ENCODE measurements around the gene CWC27. TPM values are rescaled to one million over a fixed set of nuclear protein-coding genes. Genes with fewer than 3 reads are reported as not detected.

The CWC27 gene
- polyA plus RNA-seq, 4 donors = 7.0 to 21.3 (median 14.8) TPM

GRCh38 chr5:64942460-64942859 lies 173.7 kb downstream of the CWC27 start:
- no peaks in the 10 kb centered on the region for H3K4me1 ChIP-seq (ENCODE audit: control insufficient read depth in 3 of 3, insufficient read depth in 2 of 3, low read depth in 1 of 3, low read length in 2 of 3)
- H3K27ac ChIP-seq (ENCODE audit: low read depth in 1 of 3, low read length in 2 of 3) = no peak overlapping the region
- no peaks in the 10 kb centered on the region for H3K27me3 ChIP-seq (ENCODE audit: control insufficient read depth in 3 of 3, insufficient read depth in 3 of 3, low read length in 3 of 3)
- 69 to 84% (median 73%) methylated on average over 4 of the region's 4 CpGs for WGBS, 3 donors
- FAIRE-seq = no peak
- DNase-seq = no peak
- no peaks in the 10 kb centered on the region for H3K9me3 ChIP-seq (ENCODE audit: control insufficient read depth in 2 of 2, insufficient read depth in 1 of 2, low read depth in 1 of 2, low read length in 1 of 2)
- no peak overlapping the region for H3K4me3 ChIP-seq (ENCODE audit: low read depth in 1 of 3, low read length in 3 of 3)
- H3K36me3 ChIP-seq (ENCODE audit: control insufficient read depth in 3 of 3, insufficient read depth in 2 of 3, low read depth in 1 of 3, low read length in 3 of 3) = no peaks in the 10 kb centered on the region

- Histone ChIP-seq H3K27ac (ENCODE audit: low read depth in 1 of 3, low read length in 2 of 3) (no peak overlapping the region), H3K4me3 (ENCODE audit: low read depth in 1 of 3, low read length in 3 of 3) (no peak overlapping the region), H3K4me1 (ENCODE audit: control insufficient read depth in 3 of 3, insufficient read depth in 2 of 3, low read depth in 1 of 3, low read length in 2 of 3) (no peaks in the 10 kb centered on the region), H3K9me3 (ENCODE audit: control insufficient read depth in 2 of 2, insufficient read depth in 1 of 2, low read depth in 1 of 2, low read length in 1 of 2) (no peaks in the 10 kb centered on the region), H3K27me3 (ENCODE audit: control insufficient read depth in 3 of 3, insufficient read depth in 3 of 3, low read length in 3 of 3) (no peaks in the 10 kb centered on the region), H3K36me3 (ENCODE audit: control insufficient read depth in 3 of 3, insufficient read depth in 2 of 3, low read depth in 1 of 3, low read length in 3 of 3) (no peaks in the 10 kb centered on the region)
- DNase-seq (no peak), FAIRE-seq (no peak)
Measured at GRCh38 chr5:64944868-64945267, 176.1 kb downstream of the CWC27 start.

GRCh38 chr5:64947031-64947430 lies 178.3 kb downstream of the CWC27 start:
- DNase-seq = peak in 1 of 2 donors; percentile 7
- no peaks in the 10 kb centered on the region for H3K4me1 ChIP-seq (ENCODE audit: control insufficient read depth in 3 of 3, insufficient read depth in 2 of 3, low read depth in 1 of 3, low read length in 2 of 3)
- no peak for FAIRE-seq

GRCh38 chr5:64947801-64948200 lies 179.1 kb downstream of the CWC27 start:
- Histone ChIP-seq H3K27me3 (ENCODE audit: control insufficient read depth in 3 of 3, insufficient read depth in 3 of 3, low read length in 3 of 3) (no peaks in the 10 kb centered on the region), H3K4me3 (ENCODE audit: low read depth in 1 of 3, low read length in 3 of 3) (no peak overlapping the region), H3K9me3 (ENCODE audit: control insufficient read depth in 2 of 2, insufficient read depth in 1 of 2, low read depth in 1 of 2, low read length in 1 of 2) (no peaks in the 10 kb centered on the region), H3K27ac (ENCODE audit: low read depth in 1 of 3, low read length in 2 of 3) (no peak overlapping the region), H3K4me1 (ENCODE audit: control insufficient read depth in 3 of 3, insufficient read depth in 2 of 3, low read depth in 1 of 3, low read length in 2 of 3) (no peaks in the 10 kb centered on the region), H3K36me3 (ENCODE audit: control insufficient read depth in 3 of 3, insufficient read depth in 2 of 3, low read depth in 1 of 3, low read length in 3 of 3) (no peaks in the 10 kb centered on the region)
- no peak for FAIRE-seq
- no peak for DNase-seq

More at GRCh38 chr5:64947031-64947430, 178.3 kb downstream of the CWC27 start:
- Histone ChIP-seq H3K36me3 (ENCODE audit: control insufficient read depth in 3 of 3, insufficient read depth in 2 of 3, low read depth in 1 of 3, low read length in 3 of 3) (no peaks in the 10 kb centered on the region), H3K27me3 (ENCODE audit: control insufficient read depth in 3 of 3, insufficient read depth in 3 of 3, low read length in 3 of 3) (no peaks in the 10 kb centered on the region), H3K27ac (ENCODE audit: low read depth in 1 of 3, low read length in 2 of 3) (no peak overlapping the region), H3K9me3 (ENCODE audit: control insufficient read depth in 2 of 2, insufficient read depth in 1 of 2, low read depth in 1 of 2, low read length in 1 of 2) (no peaks in the 10 kb centered on the region), H3K4me3 (ENCODE audit: low read depth in 1 of 3, low read length in 3 of 3) (no peak overlapping the region)
- WGBS, 3 donors = 55 to 61% (median 57%) methylated on average over 1 of the region's 1 CpG

- FAIRE-seq = no peak
- Histone ChIP-seq H3K4me1 (ENCODE audit: control insufficient read depth in 3 of 3, insufficient read depth in 2 of 3, low read depth in 1 of 3, low read length in 2 of 3) (no peaks in the 10 kb centered on the region), H3K9me3 (ENCODE audit: control insufficient read depth in 2 of 2, insufficient read depth in 1 of 2, low read depth in 1 of 2, low read length in 1 of 2) (no peaks in the 10 kb centered on the region), H3K36me3 (ENCODE audit: control insufficient read depth in 3 of 3, insufficient read depth in 2 of 3, low read depth in 1 of 3, low read length in 3 of 3) (no peaks in the 10 kb centered on the region), H3K4me3 (ENCODE audit: low read depth in 1 of 3, low read length in 3 of 3) (no peak overlapping the region), H3K27ac (ENCODE audit: low read depth in 1 of 3, low read length in 2 of 3) (no peak overlapping the region), H3K27me3 (ENCODE audit: control insufficient read depth in 3 of 3, insufficient read depth in 3 of 3, low read length in 3 of 3) (no peaks in the 10 kb centered on the region)
- DNase-seq = no peak
- WGBS, 3 donors = 77 to 92% (median 86%) methylated on average over 3 of the region's 3 CpGs
Measured at GRCh38 chr5:64949331-64949730, 180.6 kb downstream of the CWC27 start.

GRCh38 chr5:64952951-64953673 lies 184.4 kb downstream of the CWC27 start:
- H3K4me1 ChIP-seq (ENCODE audit: control insufficient read depth in 3 of 3, insufficient read depth in 2 of 3, low read depth in 1 of 3, low read length in 2 of 3) = peaks cover 0 to 6% (median 0%) of the 10 kb centered on the region in 3 donors
- 84 to 94% (median 85%) methylated on average over 3 of the region's 3 CpGs for WGBS, 3 donors
- no peaks in the 10 kb centered on the region for H3K9me3 ChIP-seq (ENCODE audit: control insufficient read depth in 2 of 2, insufficient read depth in 1 of 2, low read depth in 1 of 2, low read length in 1 of 2)
- no peak overlapping the region for H3K4me3 ChIP-seq (ENCODE audit: low read depth in 1 of 3, low read length in 3 of 3)
- DNase-seq (no peak), FAIRE-seq (no peak)
- no peaks in the 10 kb centered on the region for H3K36me3 ChIP-seq (ENCODE audit: control insufficient read depth in 3 of 3, insufficient read depth in 2 of 3, low read depth in 1 of 3, low read length in 3 of 3)
- H3K27ac ChIP-seq (ENCODE audit: low read depth in 1 of 3, low read length in 2 of 3) = no peak overlapping the region
- H3K27me3 ChIP-seq (ENCODE audit: control insufficient read depth in 3 of 3, insufficient read depth in 3 of 3, low read length in 3 of 3) = no peaks in the 10 kb centered on the region

GRCh38 chr5:64954518-64954917 lies 185.8 kb downstream of the CWC27 start:
- H3K36me3 ChIP-seq (ENCODE audit: control insufficient read depth in 3 of 3, insufficient read depth in 2 of 3, low read depth in 1 of 3, low read length in 3 of 3) = no peaks in the 10 kb centered on the region
- H3K9me3 ChIP-seq (ENCODE audit: control insufficient read depth in 2 of 2, insufficient read depth in 1 of 2, low read depth in 1 of 2, low read length in 1 of 2) = no peaks in the 10 kb centered on the region
- no peak for DNase-seq
- FAIRE-seq = no peak
- no peaks in the 10 kb centered on the region for H3K27me3 ChIP-seq (ENCODE audit: control insufficient read depth in 3 of 3, insufficient read depth in 3 of 3, low read length in 3 of 3)
- peaks cover 0 to 6% (median 0%) of the 10 kb centered on the region in 3 donors for H3K4me1 ChIP-seq (ENCODE audit: control insufficient read depth in 3 of 3, insufficient read depth in 2 of 3, low read depth in 1 of 3, low read length in 2 of 3)
- WGBS, 3 donors = 78 to 100% (median 92%) methylated on average over 1 of the region's 1 CpG
- H3K4me3 ChIP-seq (ENCODE audit: low read depth in 1 of 3, low read length in 3 of 3) = no peak overlapping the region
- H3K27ac ChIP-seq (ENCODE audit: low read depth in 1 of 3, low read length in 2 of 3) = no peak overlapping the region

- Histone ChIP-seq H3K9me3 (ENCODE audit: control insufficient read depth in 2 of 2, insufficient read depth in 1 of 2, low read depth in 1 of 2, low read length in 1 of 2) (peaks cover 0 to 10% of the 10 kb centered on the region in 2 donors), H3K27ac (ENCODE audit: low read depth in 1 of 3, low read length in 2 of 3) (no peak overlapping the region), H3K4me3 (ENCODE audit: low read depth in 1 of 3, low read length in 3 of 3) (no peak overlapping the region), H3K36me3 (ENCODE audit: control insufficient read depth in 3 of 3, insufficient read depth in 2 of 3, low read depth in 1 of 3, low read length in 3 of 3) (no peaks in the 10 kb centered on the region), H3K4me1 (ENCODE audit: control insufficient read depth in 3 of 3, insufficient read depth in 2 of 3, low read depth in 1 of 3, low read length in 2 of 3) (peaks cover 0 to 6% (median 0%) of the 10 kb centered on the region in 3 donors), H3K27me3 (ENCODE audit: control insufficient read depth in 3 of 3, insufficient read depth in 3 of 3, low read length in 3 of 3) (no peaks in the 10 kb centered on the region)
- peak; percentile 79 for FAIRE-seq
- DNase-seq = no peak
Measured at GRCh38 chr5:64958757-64959391, 190.1 kb downstream of the CWC27 start.

GRCh38 chr5:64963278-64963677 lies 194.5 kb downstream of the CWC27 start:
- peak; percentile 10 for FAIRE-seq
- Histone ChIP-seq H3K27ac (ENCODE audit: low read depth in 1 of 3, low read length in 2 of 3) (no peak overlapping the region), H3K9me3 (ENCODE audit: control insufficient read depth in 2 of 2, insufficient read depth in 1 of 2, low read depth in 1 of 2, low read length in 1 of 2) (peaks cover 0 to 11% of the 10 kb centered on the region in 2 donors), H3K4me3 (ENCODE audit: low read depth in 1 of 3, low read length in 3 of 3) (no peak overlapping the region), H3K27me3 (ENCODE audit: control insufficient read depth in 3 of 3, insufficient read depth in 3 of 3, low read length in 3 of 3) (no peaks in the 10 kb centered on the region), H3K4me1 (ENCODE audit: control insufficient read depth in 3 of 3, insufficient read depth in 2 of 3, low read depth in 1 of 3, low read length in 2 of 3) (no peaks in the 10 kb centered on the region), H3K36me3 (ENCODE audit: control insufficient read depth in 3 of 3, insufficient read depth in 2 of 3, low read depth in 1 of 3, low read length in 3 of 3) (no peaks in the 10 kb centered on the region)
- 90 to 96% (median 92%) methylated on average over 1 of the region's 1 CpG for WGBS, 3 donors
- DNase-seq = no peak

Measured in small intestine (tissue), 7 donors.